DMS79 (cell line): ENCODE results near the gene IL12RB2.
A peak's percentile ranks its signal among the peaks of the same experiment; 100 is the strongest.
"Not testable (repeated sequence)": the region's sequence is repeated elsewhere in the genome, so short reads cannot be mapped to it uniquely, and the experiment has no call there.

Experiments used
- DNase-seq: peaks from one replicate; lab custom pipeline; 2025; lab: John Stamatoyannopoulos, UW

Gene IL12RB2

DNA sequence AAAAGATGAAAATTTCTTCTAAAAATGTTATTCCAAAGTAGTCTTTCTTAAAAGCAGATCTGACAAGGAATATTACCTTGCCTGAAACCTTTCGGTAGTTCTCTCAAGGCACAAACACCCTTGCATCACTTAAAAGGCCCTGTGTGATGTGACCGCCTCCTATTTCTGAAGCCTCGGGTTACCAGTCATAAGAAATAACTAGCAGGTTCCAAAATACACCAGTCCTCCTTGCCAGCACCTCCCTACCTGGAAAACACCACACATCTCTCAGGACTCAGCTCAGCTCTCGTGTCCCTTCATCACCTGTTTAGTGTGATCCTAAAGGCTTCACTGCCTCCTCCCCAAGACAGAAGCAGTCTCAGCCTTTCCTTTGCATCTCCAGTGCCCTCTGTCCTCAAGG, 86.9 kb downstream of the IL12RB2 start:
- no peak for DNase-seq

- DNase-seq, result no peak
Measured at GRCh38 chr1:67399199-67399993, 91.7 kb downstream of the IL12RB2 start.

GRCh38 chr1:67400029-67400786, 92.5 kb downstream of the IL12RB2 start:
- not testable (repeated sequence) for DNase-seq

DNA sequence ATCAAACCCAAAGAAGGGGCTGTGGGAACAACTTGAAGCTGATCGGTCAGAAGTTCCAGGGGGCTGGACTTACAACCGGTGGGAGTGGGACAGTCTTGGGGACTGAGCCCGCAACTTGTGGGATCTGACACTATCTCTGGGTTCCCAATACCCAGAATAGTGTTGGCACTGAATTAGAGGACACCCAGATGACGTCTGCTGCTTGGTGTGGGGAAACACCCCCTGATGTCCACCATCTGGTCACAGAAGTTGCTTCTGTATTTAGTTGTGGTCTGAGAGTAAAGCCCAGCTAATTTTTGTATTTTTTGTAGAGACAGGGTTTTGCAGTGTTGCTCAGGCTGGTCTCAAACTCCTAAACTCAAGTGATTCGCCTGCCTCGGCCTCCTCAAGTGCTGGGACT, 93.8 kb downstream of the IL12RB2 start:
- DNase-seq, result no peak

GRCh38 chr1:67404212-67404620, 96.5 kb downstream of the IL12RB2 start:
- no peak for DNase-seq

DNA sequence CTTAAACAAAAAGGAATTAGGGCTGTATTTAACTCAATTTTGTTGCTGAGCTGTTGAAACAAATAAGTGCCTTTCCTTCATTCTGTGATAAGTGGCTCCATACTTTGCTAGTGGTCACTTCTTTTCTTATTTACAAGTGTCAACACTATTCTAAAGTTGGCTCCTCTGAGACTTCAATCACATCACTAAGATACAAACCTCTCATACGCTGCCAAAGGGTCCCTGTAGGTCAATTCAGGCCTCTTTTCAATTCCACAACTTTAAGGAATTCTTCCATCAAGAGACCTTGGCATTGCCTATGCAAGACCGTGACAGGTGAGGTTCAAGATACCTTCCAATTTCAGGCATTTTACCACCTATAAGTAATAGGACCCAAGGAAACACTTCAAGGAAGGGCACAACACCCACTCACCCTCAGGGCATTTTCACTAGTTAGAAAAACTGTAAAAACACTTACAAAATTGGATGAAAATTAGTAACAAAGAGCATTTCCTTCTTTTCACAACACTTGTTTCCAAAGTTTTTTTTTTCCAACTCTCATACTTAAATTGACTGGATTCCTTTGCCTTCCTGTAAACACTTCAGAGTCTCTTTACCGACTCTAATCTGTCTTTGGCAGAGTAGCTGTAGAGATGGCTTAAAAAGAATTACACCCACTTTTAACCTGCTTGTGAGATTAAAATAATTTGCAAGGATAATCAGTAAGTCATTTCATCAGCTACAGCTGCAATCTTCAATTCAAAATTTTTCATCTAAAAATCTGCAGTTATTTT, 98.0 kb downstream of the IL12RB2 start:
- peak; percentile 14 for DNase-seq

DNA sequence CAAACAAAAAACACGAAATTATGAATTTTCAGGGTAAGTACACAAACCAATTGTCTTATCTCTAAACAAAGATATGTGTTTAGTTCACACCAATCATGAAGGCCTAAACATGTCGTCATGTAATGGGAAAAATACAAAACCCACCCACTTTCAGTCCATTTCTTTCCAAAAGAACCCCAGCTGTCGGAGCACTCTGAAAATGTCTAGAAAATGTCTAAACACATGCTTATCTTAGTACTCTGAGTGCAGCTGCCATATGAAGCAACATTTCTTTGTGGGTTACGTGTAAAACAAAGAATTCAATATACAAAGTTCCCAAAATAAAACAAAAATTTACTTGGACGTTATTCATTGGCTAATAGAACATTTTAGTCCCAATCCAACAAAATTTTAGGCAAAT, 99.8 kb downstream of the IL12RB2 start:
- no peak for DNase-seq

DNA sequence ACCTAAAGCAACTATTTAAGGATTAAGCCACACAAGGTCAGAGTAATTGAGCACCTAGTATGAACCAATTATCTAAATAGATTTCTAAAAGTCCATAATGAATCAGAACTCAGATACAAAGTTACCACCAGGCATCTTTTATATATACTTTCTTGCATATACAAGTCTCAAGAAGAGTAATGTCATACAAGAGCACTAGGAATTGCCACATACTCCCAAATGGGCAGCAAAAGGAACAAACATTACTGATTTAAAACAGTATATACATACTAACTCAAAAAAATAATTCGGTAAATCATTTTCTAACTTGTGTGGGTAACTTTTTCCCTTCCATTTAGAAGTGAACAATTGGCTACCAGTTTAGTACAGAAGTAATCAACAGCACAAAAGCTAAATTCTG, 100.5 kb downstream of the IL12RB2 start:
- DNase-seq, result no peak

DNA sequence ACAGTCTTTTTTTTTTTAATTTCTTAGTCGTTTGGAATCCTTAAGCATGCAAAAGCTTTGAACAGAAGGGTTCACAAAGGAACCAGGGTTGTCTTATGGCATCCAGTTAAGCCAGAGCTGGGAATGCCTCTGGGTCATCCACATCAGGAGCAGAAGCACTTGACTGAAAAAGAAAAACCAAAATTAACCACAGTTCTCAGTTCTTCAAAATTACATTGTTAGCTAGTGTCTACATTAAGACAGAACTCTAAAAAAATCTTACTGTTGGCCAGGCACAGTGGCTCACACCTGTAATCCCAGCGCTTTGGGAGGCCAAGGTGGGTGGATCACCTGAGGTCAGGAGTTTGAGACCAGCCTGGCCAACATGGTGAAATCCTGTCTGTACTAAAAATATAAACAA, 105.4 kb downstream of the IL12RB2 start:
- DNase-seq, result not testable (repeated sequence)

DNA sequence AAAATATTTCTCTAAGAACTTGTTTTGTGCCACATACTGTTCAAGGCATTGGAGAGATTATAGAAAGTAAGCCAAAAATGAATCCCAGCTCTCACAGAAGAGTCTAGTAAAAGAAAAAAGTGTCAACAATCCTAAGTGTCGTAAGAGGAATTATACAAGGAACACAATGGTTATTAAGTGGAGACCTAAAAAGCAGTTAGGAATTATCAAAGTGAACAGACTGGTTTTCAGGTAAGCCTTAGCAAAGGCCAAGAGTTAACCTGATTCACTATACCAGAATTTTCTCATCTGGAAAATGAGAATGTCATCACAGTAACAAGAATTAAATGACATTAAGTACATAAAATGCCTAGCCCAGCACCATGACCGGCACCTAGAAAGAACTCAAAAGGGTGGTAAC, 106.9 kb downstream of the IL12RB2 start:
- no peak for DNase-seq

DNA sequence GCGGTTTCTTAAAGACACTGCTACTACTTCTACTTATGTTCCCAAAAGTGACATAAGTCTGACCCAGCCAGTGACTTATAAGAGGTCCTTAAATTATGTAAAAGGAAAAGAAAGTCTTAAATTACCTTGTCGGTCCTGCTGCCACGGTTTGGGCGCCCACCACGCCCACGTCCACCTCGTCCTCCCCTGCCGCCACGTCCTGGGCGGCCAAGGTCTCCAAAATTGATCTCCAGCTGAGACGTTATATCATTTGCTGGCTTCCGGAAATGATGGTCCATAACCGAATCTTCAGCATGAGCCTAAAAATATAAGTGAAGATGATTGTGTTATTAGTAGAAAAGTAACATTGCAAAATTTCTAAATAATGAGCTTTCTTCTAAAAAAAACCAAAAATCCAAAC, 107.4 kb downstream of the IL12RB2 start:
- no peak for DNase-seq

- not testable (repeated sequence) for DNase-seq
Measured at GRCh38 chr1:67417733-67418132, 110.1 kb downstream of the IL12RB2 start.

- DNase-seq, result no peak
Measured at GRCh38 chr1:67418839-67419586, 111.3 kb downstream of the IL12RB2 start.

DNA sequence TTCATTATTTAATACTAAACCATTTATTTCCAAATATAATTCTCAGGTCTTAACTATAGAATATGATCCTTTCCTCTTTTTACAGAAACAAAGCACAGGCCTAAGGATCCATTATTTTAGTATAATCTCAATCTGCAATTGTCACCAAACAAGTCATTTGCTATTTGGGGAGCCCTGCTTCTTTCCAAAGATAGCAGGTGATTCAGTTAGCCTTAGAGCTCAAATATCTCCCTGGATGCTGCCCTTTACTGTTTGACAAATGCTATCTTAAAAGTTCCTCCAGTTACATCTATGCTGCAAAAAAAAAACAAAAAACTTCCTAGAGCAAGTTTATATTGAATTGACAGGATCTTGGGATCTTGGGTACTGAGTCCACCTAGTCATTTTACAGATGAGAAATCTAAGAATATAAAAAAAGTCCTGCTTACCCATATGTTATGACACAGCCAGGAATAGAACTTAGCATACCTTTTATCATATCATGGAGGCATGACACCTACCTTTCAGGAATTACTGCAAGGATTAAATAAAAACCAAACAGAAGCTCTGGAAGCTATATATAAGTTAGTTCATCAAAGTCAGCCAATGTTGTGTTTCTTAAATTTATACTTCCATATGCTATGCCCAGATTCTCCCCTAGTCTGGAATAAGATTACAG, 113.3 kb downstream of the IL12RB2 start:
- DNase-seq, result no peak

DNA sequence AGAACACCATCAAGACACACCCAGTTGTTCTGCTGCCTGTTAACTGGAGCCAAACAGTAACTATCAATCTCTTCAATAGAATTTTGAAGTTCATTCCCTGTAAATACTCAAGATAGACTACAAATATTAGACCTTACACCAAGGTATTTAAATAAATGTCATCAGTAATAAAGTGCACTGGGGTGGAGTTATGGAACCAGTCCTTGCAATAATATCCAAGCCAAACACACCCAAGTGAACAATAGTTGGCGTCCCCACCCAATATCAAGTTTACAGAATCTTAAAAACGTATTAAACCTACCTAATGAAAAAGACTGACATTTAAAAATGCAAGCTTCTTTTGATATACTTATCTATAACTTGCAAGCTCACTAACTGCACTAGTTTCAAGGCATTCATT, 119.8 kb downstream of the IL12RB2 start:
- no peak for DNase-seq

GRCh38 chr1:67427947-67428346, 120.3 kb downstream of the IL12RB2 start:
- DNase-seq, result no peak

- DNase-seq, result no peak
Measured at GRCh38 chr1:67429011-67429527, 121.4 kb downstream of the IL12RB2 start.

DNA sequence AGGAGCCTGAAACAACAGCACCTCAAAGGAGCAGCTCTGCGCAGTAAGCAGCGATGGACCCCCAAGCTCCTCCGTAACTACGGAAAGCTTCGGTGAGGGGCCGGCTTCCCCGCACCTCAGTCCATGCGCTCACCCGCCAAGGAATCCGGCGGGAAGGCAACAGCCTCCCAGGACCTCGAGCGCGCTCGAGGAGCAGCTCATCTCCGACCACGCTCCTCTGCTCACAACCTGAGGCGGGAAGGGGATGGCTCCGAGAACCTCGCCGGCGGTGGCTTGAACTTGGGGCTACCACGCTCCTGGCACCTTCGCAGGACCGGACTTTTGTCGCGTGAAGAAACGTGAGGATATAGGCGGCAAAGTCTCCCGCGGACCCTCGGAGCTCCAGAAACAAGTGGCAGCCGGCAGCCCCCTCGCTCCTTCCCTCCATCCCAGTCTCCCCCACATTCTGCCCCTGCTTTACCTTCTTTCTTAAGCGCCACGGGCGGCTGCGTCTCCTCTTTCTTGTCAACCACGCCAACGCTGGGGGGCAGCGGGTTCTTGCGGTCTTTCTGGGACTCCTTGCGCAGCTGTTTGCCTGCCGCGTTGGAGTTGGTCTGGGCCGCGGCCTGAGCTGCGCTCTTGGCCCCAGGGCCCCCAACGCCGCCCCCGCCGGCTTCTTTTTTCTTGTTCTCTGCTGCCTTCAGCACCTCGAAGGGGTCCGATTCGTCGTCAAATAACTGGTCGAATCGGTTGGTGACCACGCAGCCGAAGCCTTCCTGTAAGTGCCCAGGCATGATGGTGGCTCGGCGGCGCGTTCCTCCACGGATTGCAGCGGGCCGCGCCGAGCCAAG, 122.1 kb downstream of the IL12RB2 start:
- DNase-seq, result no peak

DNA sequence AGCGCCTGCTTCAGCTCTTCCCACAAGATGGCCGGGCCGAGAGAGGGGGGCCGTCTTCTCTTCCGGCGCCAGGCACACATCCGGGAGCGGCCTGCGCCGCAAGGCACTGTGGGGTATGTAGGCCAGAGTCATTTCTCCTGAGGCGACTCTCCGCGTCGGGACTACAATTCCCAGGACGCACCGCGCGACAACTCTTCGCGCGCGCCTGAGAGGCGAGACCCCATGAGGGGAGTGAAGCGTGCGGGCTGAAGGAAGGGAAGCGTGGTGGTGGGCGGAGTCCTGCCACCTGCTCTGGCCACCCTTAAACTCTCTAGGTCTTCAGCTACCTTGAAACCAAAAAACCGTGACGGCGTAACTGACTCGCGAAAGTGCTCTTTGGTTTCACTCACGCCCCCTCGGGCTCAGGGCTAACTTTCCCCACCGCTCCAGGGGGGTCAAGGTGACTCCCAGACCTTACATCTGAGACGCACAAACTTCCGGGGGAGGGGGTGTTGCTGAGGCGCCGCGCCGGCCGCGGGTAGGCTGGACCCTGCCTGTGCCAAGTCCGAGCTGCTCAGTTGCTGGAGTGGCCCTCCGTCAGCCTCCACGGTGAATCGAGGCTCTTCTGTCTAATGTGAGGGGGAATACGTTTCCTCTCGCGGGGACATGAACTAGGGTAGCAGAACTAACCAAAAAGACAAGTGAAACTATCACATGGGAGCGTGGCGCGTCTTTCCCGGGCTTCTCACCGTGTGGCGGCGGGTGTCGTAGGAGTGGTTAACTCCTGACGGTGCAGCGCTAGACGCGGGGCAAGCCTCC, 122.9 kb downstream of the IL12RB2 start, which contains the start of gene SERBP1:
TSS of gene SERBP1 (minus strand) at position 45 of the 798 bp plus-strand sequence. CDS start 102 bp downstream, outside the sequence.
- DNase-seq, result peak; percentile 99
